ENCODE results near the gene ECSCR.

Gene ECSCR

GRCh38 chr5:139468421-139468931 is 5.9 kb upstream of the ECSCR start:
- no peak for TF ChIP-seq CTCF (IDR thresholded peaks at IDR 0.05; ENCODE audit: low read depth, low read length)
- H3K4me3 ChIP-seq (ENCODE audit: low read depth, low read length): no peak overlapping the region

GRCh38 chr5:139461698-139462097 is 845 bp downstream of the ECSCR start:
- no peak for TF ChIP-seq CTCF (IDR thresholded peaks at IDR 0.05; ENCODE audit: low read depth, low read length)
- no peak overlapping the region for H3K4me3 ChIP-seq (ENCODE audit: low read depth, low read length)

GRCh38 chr5:139461176-139461575 is 1.4 kb downstream of the ECSCR start:
- H3K4me3 ChIP-seq (ENCODE audit: low read depth, low read length): no peak overlapping the region
- no peak for TF ChIP-seq CTCF (IDR thresholded peaks at IDR 0.05; ENCODE audit: low read depth, low read length)

GRCh38 chr5:139460455-139460854 is 2.1 kb downstream of the ECSCR start:
- no peak for TF ChIP-seq CTCF (IDR thresholded peaks at IDR 0.05; ENCODE audit: low read depth, low read length)

GRCh38 chr5:139459451-139459934 is 3.0 kb downstream of the ECSCR start:
- TF ChIP-seq CTCF (IDR thresholded peaks at IDR 0.05; ENCODE audit: low read depth, low read length): no peak
- no peak overlapping the region for H3K4me3 ChIP-seq (ENCODE audit: low read depth, low read length)

More at GRCh38 chr5:139460455-139460854, 2.1 kb downstream of the ECSCR start:
- no peak overlapping the region for H3K4me3 ChIP-seq (ENCODE audit: low read depth, low read length)

GRCh38 chr5:139458580-139459407 is 3.7 kb downstream of the ECSCR start:
- no peak overlapping the region for H3K4me3 ChIP-seq (ENCODE audit: low read depth, low read length)
- TF ChIP-seq CTCF (IDR thresholded peaks at IDR 0.05; ENCODE audit: low read depth, low read length): no peak

GRCh38 chr5:139457653-139458306 is 4.8 kb downstream of the ECSCR start:
- no peak overlapping the region for H3K4me3 ChIP-seq (ENCODE audit: low read depth, low read length)
- TF ChIP-seq CTCF (IDR thresholded peaks at IDR 0.05; ENCODE audit: low read depth, low read length): no peak

Measured in WI38 (cell line).